Endothelial cell of umbilical vein (primary cell): ENCODE results near the gene ZDHHC19. TPM values are rescaled to one million over a fixed set of nuclear protein-coding genes. Genes with fewer than 3 reads are reported as not detected.

Source experiments
- BruUV-seq: library from RNA; stranded (reverse); fragments of 400-500 nt; replicated peaks from 2 replicates; lab custom pipeline; 2021; lab: Mats Ljungman, UMichigan
- CTCF ChIA-PET: fragments of 300-600, 350-600 bp; sonication (Branson Sonifier 250); formaldehyde crosslinking; loops from one replicate; lab custom pipeline; 2021; ENCODE audit warnings: antibody characterized with exemption, inconsistent platforms; lab: Charles Lee
- POLR2A ChIA-PET: fragments of 300-600, 350-600 bp; sonication (Branson Sonifier 250); formaldehyde crosslinking; loops from one replicate; lab custom pipeline; 2021; ENCODE audit warnings: antibody characterized with exemption, inconsistent platforms; lab: Charles Lee
- DNase-seq: peaks from one replicate; pipeline ENCODE4 v3.0.0-alpha.2; 2011; ENCODE audit warnings: low read depth, low spot score
- FAIRE-seq: peaks from 2 replicates; lab custom pipeline; 2011; peaks lifted over from hg19 to GRCh38; lab: Jason Lieb, UNC
- H2AFZ ChIP-seq: 2 replicates; pipeline ENCODE4 v1.6.0; 2012; ENCODE audit warnings: low read depth, low read length, control low read depth, inconsistent platforms
- H3K27ac ChIP-seq: 2 replicates; pipeline ENCODE4 v1.5.1; 2011; ENCODE audit warnings: low read depth, mild to moderate bottlenecking, control low read depth, low read length, moderate library complexity; ENCODE audit not compliant: insufficient read depth
- H3K27me3 ChIP-seq, 2 experiments: 2 replicates each; pipeline versions ENCODE4 v1.6.0 to v1.6.1; 2011; ENCODE audit warnings: low read length in 2 of 2, mixed read lengths in 1 of 2; ENCODE audit not compliant: control insufficient read depth in 2 of 2, insufficient read depth in 2 of 2
- H3K36me3 ChIP-seq, 2 experiments: 2 replicates in 1 of 2; 3 replicates in 1 of 2; pipeline ENCODE4 v1.5.1; 2011; ENCODE audit warnings: low read length in 2 of 2, mild to moderate bottlenecking in 1 of 2, moderate library complexity in 1 of 2; ENCODE audit not compliant: control insufficient read depth in 2 of 2, insufficient read depth in 2 of 2; ENCODE audit errors: extremely low read depth in 1 of 2
- H3K4me1 ChIP-seq: 3 replicates; pipeline ENCODE4 v1.5.1; 2011; ENCODE audit warnings: mild to moderate bottlenecking, low read length; ENCODE audit not compliant: control insufficient read depth, insufficient read depth; ENCODE audit errors: extremely low read depth
- H3K4me2 ChIP-seq: 2 replicates; pipeline ENCODE4 v1.6.1; 2011; ENCODE audit warnings: low read length, control low read depth, mixed read lengths; ENCODE audit not compliant: insufficient read depth
- H3K4me3 ChIP-seq, 3 experiments: fragments of 200-600 bp in 1 of 3; sonication (generic), shearing (Covaris generic) in 1 of 3; replicated peaks in 1 of 3; 2 replicates each; pipeline ENCODE4 v1.5.1; 2011 to 2016; ENCODE audit warnings: control low read depth in 3 of 3, low read length in 3 of 3, mild to moderate bottlenecking in 2 of 3, inconsistent platforms in 1 of 3, low read depth in 1 of 3, moderate library complexity in 1 of 3; ENCODE audit not compliant: insufficient read depth in 1 of 3
- H3K79me2 ChIP-seq: 2 replicates; pipeline ENCODE4 v1.6.0; 2012; ENCODE audit warnings: low read length, inconsistent platforms; ENCODE audit not compliant: control insufficient read depth, insufficient read depth
- H3K9ac ChIP-seq: replicated peaks from 2 replicates; pipeline ENCODE3; 2011; ENCODE audit warnings: low read length, control low read depth; ENCODE audit not compliant: insufficient read depth; ENCODE audit errors: extremely low read depth
- H3K9me1 ChIP-seq: replicated peaks from 3 replicates; pipeline ENCODE4 v1.6.0; 2011; ENCODE audit warnings: mild to moderate bottlenecking, low read length; ENCODE audit not compliant: control insufficient read depth, insufficient read depth; ENCODE audit errors: extremely low read depth
- H3K9me3 ChIP-seq: replicated peaks from 2 replicates; pipeline ENCODE4 v1.5.1; 2012; ENCODE audit warnings: low read length, inconsistent platforms; ENCODE audit not compliant: control insufficient read depth, insufficient read depth
- H4K20me1 ChIP-seq: replicated peaks from 2 replicates; pipeline ENCODE3; 2011; ENCODE audit warnings: mild to moderate bottlenecking, low read length; ENCODE audit not compliant: control insufficient read depth, insufficient read depth; ENCODE audit errors: extremely low read depth
- EZH2 ChIP-seq: IDR thresholded peaks from 2 replicates; pipeline ENCODE4 v1.6.1; 2012; ENCODE audit warnings: borderline replicate concordance, low read depth, mild to moderate bottlenecking, moderate library complexity, low read length, inconsistent platforms; ENCODE audit not compliant: severe bottlenecking
- FOS ChIP-seq: IDR thresholded peaks from 2 replicates; pipeline ENCODE4 v1.6.1; 2011; ENCODE audit warnings: mild to moderate bottlenecking, low read length, moderate library complexity, borderline replicate concordance; ENCODE audit not compliant: insufficient read depth
- GATA2 ChIP-seq: IDR thresholded peaks from 2 replicates; pipeline ENCODE4 v1.7.0; 2011; ENCODE audit warnings: low read depth, mild to moderate bottlenecking, moderate library complexity, mixed read lengths, low read length; ENCODE audit not compliant: insufficient read length, insufficient read depth
- JUN ChIP-seq: IDR thresholded peaks from 2 replicates; pipeline ENCODE4 v1.6.1; 2011; ENCODE audit warnings: borderline replicate concordance, low read depth; ENCODE audit not compliant: insufficient read length, insufficient read depth
- MYC ChIP-seq: IDR thresholded peaks from one replicate; pipeline ENCODE4 v1.6.1; 2011; ENCODE audit warnings: mild to moderate bottlenecking, low read depth, low read length
- POLR2A ChIP-seq: IDR thresholded peaks from 2 replicates; pipeline ENCODE4 v1.6.1; 2012; ENCODE audit warnings: low read depth, mild to moderate bottlenecking, control low read depth, low read length
- POLR2AphosphoS5 ChIP-seq: IDR thresholded peaks from 2 replicates; pipeline ENCODE4 v1.6.1; 2012; ENCODE audit warnings: low read depth, mild to moderate bottlenecking, control low read depth, low read length, moderate library complexity; ENCODE audit not compliant: insufficient read depth
- dilution Hi-C: fragments of 300-500 bp; cut with MboI; formaldehyde crosslinking; loops from one replicate; pipeline ENCODE4 v1.15.0; 2019; ENCODE audit warnings: low sequenced_read_pairs; ENCODE audit not compliant: extremely low pct_ligation_motif_present
- intact Hi-C: fragments of 100-400 bp; cut with micrococcal nuclease; formaldehyde crosslinking; loops from one replicate; pipeline ENCODE4 v1.10.0; 2022
- polyA plus RNA-seq, 4 experiments: library from polyadenylated mRNA; depleted of rRNA in 3 of 4; stranded (reverse) in 3 of 4; unstranded in 1 of 4; fragments of >200 nt; gene quantifications; 2 replicates each; pipeline versions ENCODE4 v1.2.1 to v1.2.3, GENCODE V29; 2011 to 2012; ENCODE audit warnings: missing spikeins in 1 of 4
- total RNA-seq: library from RNA; stranded (reverse); gene quantifications from 2 replicates; pipeline ENCODE4 v1.2.3, GENCODE V29; 2021
- TF ChIP-seq, protein P1 (sequence below), 2 donors: IDR thresholded peaks; 1 replicate in 1 of 2; 2 replicates in 1 of 2; pipeline ENCODE4 v1.5.1; 2011; ENCODE audit warnings: low read length in 2 of 2, mild to moderate bottlenecking in 2 of 2, moderate library complexity in 2 of 2, control low read depth in 1 of 2, inconsistent platforms in 1 of 2, low read depth in 1 of 2; ENCODE audit not compliant: insufficient read depth in 1 of 2; ENCODE audit errors: extremely low read depth in 1 of 2
- TF ChIP-seq, protein P2 (sequence below): IDR thresholded peaks from 2 replicates; pipeline ENCODE4 v1.6.1; 2011; ENCODE audit not compliant: insufficient read depth, insufficient read length

The ZDHHC19 gene
- total and polyA plus RNA-seq, 2 donors (not counting 3 experiments of a cell fraction or from before 2014, with no cell fraction given) = not detected

DNA sequence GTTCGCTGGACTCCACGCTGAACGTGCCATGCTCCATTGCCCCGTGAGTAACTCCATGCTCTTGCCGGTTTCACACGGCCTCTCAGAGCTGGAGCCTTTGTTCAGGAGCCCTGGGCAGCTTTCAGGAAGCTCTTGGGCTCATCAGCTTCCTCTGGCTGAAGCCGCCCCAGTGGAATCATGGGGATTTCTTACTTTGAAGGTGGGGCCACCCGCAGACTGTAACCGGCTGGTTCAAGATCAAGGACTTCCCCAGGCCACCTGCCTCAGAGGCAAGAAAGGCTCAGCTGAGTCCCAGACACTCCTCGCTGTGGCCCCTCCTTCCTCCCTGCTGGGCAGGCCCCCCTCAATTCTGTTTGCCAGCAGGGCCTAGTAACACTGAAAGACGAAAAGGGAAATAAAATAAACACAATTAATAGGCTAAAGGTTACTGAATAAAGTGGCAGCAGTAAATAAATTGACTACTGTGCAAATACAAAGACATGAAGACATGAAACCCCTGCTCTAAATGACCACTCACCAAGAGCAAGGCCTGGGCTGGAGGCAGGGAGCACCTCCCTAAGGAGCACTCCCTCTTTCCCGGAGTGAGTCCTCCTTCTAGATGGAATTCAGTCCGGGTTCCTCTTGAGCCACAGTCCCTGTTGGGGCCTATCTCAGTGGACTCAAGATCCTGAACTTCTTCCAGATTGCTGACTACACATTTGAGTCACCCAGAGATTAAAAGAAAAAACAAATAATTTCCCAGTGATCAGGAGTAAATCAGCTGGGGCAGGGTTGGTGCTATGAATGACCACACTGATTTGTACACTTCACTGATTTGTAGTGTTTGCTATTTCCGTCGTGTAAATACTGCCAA lies 51.0 kb downstream of the ZDHHC19 start:
- dilution Hi-C loops = no loop called here
- H2AFZ ChIP-seq = peak overlapping the region; percentile 26
- no peaks in the 10 kb centered on the region for H4K20me1 ChIP-seq
- H3K9me1 ChIP-seq = no peaks in the 10 kb centered on the region
- H3K4me1 ChIP-seq = no peaks in the 10 kb centered on the region
- H3K36me3 ChIP-seq = no peaks in the 10 kb centered on the region
- no peak for TF ChIP-seq JUN
- TF ChIP-seq EZH2 = no peak
- no peak for TF ChIP-seq FOS
- no peak for TF ChIP-seq POLR2A
- no peak for TF ChIP-seq GATA2
- TF ChIP-seq, protein P1, sequence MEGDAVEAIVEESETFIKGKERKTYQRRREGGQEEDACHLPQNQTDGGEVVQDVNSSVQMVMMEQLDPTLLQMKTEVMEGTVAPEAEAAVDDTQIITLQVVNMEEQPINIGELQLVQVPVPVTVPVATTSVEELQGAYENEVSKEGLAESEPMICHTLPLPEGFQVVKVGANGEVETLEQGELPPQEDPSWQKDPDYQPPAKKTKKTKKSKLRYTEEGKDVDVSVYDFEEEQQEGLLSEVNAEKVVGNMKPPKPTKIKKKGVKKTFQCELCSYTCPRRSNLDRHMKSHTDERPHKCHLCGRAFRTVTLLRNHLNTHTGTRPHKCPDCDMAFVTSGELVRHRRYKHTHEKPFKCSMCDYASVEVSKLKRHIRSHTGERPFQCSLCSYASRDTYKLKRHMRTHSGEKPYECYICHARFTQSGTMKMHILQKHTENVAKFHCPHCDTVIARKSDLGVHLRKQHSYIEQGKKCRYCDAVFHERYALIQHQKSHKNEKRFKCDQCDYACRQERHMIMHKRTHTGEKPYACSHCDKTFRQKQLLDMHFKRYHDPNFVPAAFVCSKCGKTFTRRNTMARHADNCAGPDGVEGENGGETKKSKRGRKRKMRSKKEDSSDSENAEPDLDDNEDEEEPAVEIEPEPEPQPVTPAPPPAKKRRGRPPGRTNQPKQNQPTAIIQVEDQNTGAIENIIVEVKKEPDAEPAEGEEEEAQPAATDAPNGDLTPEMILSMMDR (IDR thresholded peaks at IDR 0.05; ENCODE audit: extremely low read depth in 1 of 2, insufficient read depth in 1 of 2, low read depth in 1 of 2, low read length in 2 of 2) = no peak
- TF ChIP-seq POLR2AphosphoS5 = no peak
- TF ChIP-seq, protein P2, sequence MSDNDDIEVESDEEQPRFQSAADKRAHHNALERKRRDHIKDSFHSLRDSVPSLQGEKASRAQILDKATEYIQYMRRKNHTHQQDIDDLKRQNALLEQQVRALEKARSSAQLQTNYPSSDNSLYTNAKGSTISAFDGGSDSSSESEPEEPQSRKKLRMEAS = no peak
- no peak for TF ChIP-seq MYC
- intact Hi-C loops = no loop called here
- peaks cover 0 to 4% of the 10 kb centered on the region in 2 experiments for H3K27me3 ChIP-seq
- ChIA-PET CTCF (no interaction called here), POLR2A (no interaction called here)
- no peaks in the 10 kb centered on the region for H3K79me2 ChIP-seq
- no peak overlapping the region for H3K9ac ChIP-seq
- FAIRE-seq = no peak
- H3K4me2 ChIP-seq = no peak overlapping the region
- no peak overlapping the region for H3K27ac ChIP-seq
- BruUV-seq = no TSS peak
- no peak overlapping the region for H3K4me3 ChIP-seq
- H3K9me3 ChIP-seq = no peaks in the 10 kb centered on the region
- DNase-seq = peak; percentile 34
